GDM1 (cell line): ENCODE results near the gene SUN1.

Experiments
- DNase-seq: peaks from one replicate; lab custom pipeline; 2025; lab: John Stamatoyannopoulos, UW

Gene SUN1

GRCh38 chr7:906776-907157, 74.5 kb downstream of the SUN1 start:
- no peak for DNase-seq

- no peak for DNase-seq
Measured at GRCh38 chr7:907158-907980, 75.1 kb downstream of the SUN1 start.

GRCh38 chr7:908159-908581, 75.9 kb downstream of the SUN1 start:
- no peak for DNase-seq

- DNase-seq: peak; percentile 28
Measured at GRCh38 chr7:908591-909357, 76.5 kb downstream of the SUN1 start.

- peak; percentile 66 for DNase-seq
Measured at GRCh38 chr7:909358-910329, 77.4 kb downstream of the SUN1 start.

GRCh38 chr7:910441-910861, 78.2 kb downstream of the SUN1 start:
- DNase-seq: no peak

- DNase-seq: no peak
Measured at GRCh38 chr7:910931-911431, 78.7 kb downstream of the SUN1 start.

GRCh38 chr7:911791-912480, 79.7 kb downstream of the SUN1 start:
- no peak for DNase-seq

GRCh38 chr7:913736-914520, 81.7 kb downstream of the SUN1 start:
- no peak for DNase-seq

GRCh38 chr7:914521-915194, 82.4 kb downstream of the SUN1 start:
- DNase-seq: no peak

GRCh38 chr7:915291-916218, 83.3 kb downstream of the SUN1 start:
- DNase-seq: no peak

- DNase-seq: no peak
Measured at GRCh38 chr7:916291-916941, 84.1 kb downstream of the SUN1 start.

- no peak for DNase-seq
Measured at GRCh38 chr7:917255-918117, 85.2 kb downstream of the SUN1 start.

GRCh38 chr7:918118-918425, 85.8 kb downstream of the SUN1 start:
- DNase-seq: no peak

- no peak for DNase-seq
Measured at GRCh38 chr7:918441-919113, 86.3 kb downstream of the SUN1 start.

- DNase-seq: no peak
Measured at GRCh38 chr7:919114-919442, 86.8 kb downstream of the SUN1 start.

GRCh38 chr7:919924-920341, 87.7 kb downstream of the SUN1 start:
- no peak for DNase-seq
